ENCODE measurements around the gene JARID2.
"Not testable (repeated sequence)": the region's sequence is repeated elsewhere in the genome, so short reads cannot be mapped to it uniquely, and the experiment has no call there.

Gene JARID2

DNA sequence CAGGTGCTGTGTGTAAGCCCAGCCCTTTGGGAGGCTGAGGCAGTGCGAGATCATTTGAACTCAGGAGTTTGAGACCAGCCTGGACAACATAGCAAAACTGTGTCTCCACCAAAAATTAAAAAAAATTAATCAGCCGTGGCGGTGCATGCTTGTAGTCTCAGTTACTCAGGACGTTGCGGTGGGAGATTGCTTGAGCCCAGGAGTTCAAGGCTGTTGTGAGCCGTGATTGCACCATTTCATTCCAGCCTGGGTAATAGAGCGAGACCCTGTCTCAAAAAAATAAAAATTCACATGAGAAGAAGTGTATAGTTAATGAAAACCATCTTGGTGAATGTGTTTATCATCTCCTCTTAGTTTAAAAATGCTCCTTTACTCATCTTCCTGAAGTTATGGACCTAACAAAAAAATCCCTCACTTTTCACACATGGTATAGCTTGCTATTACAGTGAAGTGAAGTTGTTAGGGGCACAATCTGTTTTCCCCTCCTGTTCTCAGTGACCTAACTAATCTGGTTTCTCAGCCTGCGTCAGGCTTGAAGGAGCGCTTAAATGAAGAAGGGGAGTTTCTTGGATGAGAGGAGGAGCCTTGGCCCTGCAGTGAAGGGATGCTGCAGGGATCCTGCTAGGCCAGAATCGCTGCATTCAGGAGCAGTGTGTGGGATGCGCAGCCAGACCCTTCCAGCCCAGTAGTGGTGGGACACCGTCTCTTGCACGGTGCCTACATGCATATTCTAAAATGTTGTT lies 45.3 kb downstream of the JARID2 start:
- DNase-seq, result no peak

DNA sequence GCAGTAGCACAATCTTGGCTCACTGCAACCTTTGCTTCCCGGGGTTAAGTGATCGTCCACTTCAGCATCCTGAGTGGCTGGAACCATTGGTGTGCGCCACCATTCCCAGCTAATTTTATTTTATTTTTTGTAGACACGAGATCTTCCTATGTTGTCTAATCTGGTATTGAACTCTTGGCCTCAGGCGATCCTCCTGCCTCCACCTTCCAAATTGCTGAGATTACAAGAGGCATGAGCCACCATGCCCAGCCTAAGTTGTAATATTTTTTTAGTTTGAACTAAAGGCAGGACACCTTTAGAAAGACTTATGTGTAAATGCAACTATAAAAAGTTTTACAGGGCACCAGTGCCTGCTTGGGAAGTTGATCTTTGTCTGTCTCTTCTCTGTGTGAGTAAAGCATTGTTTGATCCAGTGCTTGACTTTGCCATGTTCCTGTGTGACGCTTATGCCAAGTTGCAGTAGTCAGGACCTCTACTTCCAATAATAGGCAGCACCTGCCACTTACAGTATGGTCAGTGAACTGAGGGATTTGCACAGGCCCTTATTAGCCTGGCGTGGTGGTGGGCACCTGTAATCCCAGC lies 46.9 kb downstream of the JARID2 start:
- DNase-seq, result no peak

- no peak for DNase-seq
Observed at GRCh38 chr6:15293674-15294073, 47.8 kb downstream of the JARID2 start.

- DNase-seq, result no peak
Observed at GRCh38 chr6:15294504-15294903, 48.6 kb downstream of the JARID2 start.

- DNase-seq, result no peak
Observed at GRCh38 chr6:15296249-15296648, 50.4 kb downstream of the JARID2 start.

DNA sequence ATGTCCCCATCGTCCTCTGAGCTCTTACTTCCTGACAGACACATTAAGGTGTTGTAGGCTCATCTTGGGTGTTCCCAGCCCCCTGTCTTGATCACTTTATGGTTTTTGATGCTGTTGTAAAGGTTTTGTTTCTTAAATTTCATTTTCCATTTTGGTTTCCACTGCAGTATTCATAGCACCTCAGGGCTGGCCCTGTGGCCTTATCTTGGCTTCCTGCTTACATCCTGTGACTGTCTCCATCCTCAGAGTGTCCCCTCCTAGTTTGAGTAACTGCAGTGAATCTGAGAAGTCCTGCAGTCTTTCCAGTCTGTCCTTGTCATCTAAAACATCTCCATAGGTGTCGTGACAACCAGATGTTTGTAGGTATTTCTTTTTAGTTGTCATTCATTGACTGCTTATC lies 50.9 kb downstream of the JARID2 start:
- DNase-seq, result no peak

- not testable (repeated sequence) for DNase-seq
Observed at GRCh38 chr6:15297167-15297566, 51.3 kb downstream of the JARID2 start.

DNA sequence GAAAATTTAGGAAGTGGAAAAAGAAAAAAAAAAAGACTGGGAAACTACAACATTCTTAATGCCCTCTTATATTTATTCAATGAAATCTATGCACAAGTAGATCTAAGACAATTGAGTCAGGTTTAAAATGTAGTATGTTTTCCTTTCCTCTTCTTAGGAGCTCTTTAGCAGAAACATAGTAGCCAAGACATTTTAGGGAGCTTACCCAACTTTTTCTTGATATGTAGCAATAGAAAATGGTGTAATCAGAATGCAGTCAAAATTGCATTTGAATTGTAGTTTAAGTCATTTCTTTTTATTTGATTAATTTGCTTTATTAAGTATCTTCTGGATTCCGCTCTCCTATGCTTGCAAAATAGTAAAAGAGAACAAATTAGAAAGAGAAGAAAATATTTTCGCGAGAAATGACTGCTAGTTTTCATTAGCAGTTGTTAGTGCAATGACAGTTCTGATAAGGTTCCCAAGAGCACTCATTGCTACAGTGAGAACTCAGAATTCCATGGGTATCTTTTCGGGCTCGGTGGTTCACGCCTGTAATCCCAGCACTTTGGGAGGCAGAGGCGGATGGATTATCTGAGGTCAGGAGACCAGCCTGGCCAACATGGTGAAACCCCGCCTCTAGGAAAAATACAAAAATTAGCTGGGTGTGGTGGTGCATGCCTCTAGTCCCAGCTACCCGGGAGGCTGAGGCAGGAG lies 52.2 kb downstream of the JARID2 start:
- DNase-seq, result no peak

GRCh38 chr6:15299430-15300131 lies 53.7 kb downstream of the JARID2 start:
- no peak for DNase-seq

DNA sequence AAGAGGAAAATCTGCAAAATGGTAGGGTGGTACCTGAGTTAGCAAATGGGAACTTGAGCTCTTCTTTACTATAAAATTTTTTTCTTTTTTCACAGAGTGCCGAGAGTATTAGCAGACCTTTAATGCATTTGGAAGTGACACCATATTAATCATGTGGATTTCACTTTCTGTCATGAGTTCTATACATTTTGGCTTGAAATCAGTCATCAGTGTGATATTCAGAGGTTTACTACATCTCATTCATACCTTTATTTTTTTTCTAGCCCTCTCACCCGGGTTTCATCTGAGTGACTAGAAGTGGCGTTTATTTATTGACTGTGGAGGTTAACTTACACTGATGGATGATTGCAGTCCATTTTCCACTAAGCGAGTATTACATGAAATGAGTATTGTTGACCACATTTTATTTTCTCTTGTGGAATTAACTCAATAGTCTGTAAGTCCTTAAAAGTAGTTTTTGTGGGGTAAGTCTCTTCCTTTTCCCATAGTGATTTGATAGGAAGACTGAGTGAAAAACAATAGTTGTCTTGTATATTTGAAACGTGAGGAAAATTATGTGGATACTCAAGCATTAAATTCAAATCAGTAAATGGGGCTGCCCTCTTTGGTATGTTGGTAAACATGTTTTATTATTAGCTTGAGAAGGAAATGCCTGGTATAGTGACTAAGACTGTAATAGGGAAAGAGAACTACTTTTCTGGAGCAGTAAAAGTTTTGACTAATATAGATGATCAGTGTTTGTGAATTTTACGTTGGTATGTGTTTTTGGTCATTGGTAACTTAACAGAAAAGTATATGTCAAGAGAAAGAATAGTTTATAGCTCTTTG lies 55.5 kb downstream of the JARID2 start:
- DNase-seq, result no peak

DNA sequence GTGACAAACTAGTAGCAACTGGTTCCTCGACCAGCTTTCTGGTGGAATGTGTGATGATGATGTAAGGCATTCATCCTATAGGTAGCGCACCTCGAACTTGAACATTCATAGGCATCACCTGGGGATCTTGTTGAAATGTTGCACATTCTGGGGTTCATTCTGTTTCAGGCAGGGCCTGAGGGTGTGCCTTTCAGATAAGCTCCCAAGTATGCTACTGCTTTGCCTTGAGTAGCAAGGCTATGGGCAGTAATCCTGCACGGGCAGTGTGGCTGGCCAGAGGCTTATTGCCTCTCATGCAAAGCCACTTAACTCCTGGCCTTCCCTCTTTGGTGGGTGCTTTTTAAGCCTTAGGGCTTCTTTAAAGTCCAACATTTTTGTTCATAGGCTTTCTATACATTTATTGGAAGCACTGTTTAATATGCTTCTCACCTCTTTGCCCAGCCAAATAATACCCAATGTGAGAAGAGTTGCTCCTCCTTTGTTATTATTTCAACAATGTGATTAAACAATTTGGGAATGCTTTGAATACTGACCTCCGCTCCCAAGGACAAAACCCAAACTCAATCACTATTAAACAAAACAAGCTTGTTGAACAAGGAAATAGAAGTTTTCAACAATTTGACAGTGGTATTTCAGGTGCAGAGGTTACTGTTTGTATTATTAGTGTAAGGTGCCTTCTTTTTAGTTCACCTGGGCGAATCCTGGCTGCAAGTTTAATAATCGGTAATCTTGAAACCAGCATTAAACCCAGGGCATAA lies 57.5 kb downstream of the JARID2 start:
- DNase-seq, result no peak

DNA sequence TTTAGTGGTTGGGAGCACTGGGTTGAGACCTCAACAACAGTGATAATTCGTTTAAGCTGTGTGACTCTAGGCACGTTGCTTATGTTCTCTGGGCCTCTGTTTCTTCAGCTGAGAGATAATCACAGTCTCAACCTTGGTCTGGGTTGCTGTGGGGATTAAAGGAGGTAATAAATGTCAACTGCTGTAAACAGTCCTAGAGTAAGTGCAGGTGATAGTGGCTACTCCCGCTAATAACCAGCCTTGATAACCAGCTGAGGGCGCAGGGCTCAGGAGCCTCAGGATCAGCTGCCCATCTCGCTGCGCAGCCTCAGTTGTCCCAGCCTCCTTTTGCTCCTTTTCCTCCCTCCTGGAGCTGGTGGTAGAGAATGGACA lies 58.0 kb downstream of the JARID2 start:
- no peak for DNase-seq

DNA sequence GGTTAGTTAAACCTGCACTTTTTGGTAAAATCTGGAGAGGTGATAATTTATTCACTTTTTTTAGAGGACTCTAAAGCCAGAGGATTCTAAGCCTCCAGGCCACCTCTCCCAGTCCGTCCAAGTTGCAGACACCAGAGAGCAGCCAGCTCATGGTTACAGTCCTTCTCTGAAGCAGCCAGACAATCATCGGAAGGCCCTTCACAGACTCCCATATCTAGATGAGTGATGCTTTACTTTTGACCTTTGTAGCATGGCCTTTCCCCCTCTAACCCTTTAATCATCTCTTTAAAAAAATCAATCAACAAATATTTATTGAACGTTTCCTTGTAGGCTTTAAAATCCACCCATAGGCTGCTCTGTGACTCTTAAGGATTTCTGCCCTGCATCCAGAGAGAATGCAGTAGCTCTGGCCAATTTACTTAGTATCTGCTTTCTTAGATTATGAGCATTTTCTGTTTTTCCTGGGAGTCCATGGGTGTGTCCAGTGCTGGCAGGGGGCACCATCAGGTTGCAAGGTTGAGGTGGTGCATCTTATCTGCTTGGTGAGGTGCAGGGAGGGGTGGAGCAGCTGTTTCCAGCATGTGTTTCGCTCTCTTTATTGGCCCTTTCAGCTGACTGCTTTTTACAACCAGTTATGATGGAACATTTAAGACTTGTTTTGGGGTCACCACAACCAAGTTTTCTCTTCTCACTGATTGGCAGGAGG lies 58.6 kb downstream of the JARID2 start:
- DNase-seq, result no peak

DNA sequence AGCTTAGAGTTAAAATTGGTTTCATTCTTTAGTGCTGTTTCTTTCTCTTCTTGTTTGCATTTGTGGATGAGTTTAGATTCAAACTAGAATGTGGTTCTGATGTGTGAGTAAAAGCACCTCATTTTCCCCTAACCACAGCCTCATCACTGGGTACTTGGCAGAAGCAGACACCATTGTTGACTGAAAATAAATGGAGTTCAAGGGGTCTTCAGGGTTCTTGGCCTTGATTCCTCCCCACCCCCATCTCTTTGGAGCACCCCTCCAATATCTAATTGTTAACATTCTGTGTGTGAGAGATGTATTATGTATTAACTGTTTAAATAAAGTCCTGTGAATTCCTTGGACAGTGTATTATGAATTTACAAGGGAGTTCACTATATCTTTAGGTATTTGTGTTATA lies 59.6 kb downstream of the JARID2 start:
- DNase-seq, result no peak

DNA sequence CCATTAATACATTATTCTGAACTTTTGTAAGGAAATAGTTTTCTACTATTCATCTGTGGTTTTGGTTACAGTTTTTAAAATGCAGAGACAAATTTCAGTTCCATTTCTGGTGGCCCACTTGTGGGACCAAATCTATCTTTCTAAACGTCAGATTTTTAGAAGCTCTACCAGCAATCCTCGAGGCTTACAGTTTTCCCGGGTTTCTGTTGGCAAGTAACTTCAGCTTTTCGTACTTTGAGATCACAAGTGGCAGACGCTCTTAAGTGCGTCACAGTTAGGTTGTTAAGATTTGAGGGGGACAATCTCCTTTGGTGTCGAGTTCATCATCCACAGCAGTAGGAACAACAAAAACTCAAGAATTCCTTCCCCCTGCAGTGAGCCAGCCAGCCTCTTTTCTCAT lies 60.0 kb downstream of the JARID2 start:
- no peak for DNase-seq

DNA sequence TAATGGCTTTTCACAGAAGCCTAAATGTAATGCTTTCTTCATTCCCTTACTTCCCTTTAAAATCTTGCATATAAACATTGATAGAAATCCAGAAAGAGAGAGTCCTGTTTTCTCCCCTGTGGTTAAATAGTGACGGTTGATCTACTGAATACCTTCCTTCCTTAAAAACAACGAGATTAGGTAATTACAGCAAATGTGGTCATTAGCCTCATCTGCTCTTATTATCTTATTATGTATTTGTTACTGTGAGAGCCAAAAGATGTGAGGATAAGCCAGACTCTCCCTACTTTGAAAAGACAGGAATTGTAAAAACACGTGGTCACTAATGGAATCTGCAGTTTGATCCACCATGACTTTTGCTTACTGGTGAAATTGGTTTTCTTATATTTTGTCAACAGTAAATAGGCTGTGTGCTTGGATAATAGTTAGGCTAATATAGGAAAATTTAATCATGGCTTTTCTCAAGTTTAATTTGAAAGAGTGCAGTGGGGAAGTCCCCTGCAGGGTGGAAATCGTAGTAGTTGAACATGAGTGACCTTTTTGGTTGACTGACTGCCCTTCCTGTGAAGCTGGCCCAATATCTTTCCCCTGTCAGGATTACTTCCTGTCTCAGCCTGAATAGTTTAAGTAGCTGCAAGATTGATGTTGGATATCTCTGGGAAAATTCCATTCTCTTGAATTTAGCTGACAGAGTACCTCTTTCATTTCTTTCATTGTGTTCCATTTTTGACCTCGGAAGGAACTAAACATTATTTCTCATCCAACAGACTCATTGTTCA lies 62.8 kb downstream of the JARID2 start:
- no peak for DNase-seq

DNA sequence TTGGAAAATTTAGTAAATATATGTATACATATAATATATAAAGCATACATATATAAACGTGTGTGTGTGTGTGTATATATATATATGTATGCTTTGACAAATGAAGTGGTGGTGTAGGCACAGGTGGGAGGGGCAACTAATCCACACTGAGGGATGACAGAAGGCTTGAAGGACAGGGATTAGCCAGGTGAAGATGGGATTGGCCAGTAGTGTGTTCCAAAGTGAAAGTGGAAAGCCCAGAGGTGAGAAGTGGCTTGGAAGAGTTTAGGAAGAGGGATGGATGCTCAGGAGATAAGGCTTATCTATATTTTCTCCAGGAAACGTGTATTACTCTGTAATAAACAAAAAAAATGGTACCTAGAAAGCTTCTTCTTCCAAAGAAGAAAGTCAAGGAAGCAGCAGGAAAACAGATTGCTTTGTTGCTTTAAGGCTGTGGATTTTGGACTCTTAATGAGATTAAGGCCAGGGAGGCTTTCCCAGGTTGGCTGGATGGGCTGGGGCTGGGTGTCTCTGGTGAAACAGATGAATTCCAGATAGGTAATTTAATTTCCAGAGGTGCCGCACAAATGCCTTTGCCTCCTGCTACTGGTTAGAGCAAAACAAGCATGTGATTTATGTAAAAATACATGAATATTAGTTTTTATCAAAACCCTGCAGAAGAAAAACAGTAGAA lies 63.9 kb downstream of the JARID2 start:
- no peak for DNase-seq

GRCh38 chr6:15310680-15311079 lies 64.8 kb downstream of the JARID2 start:
- no peak for DNase-seq

GRCh38 chr6:15312500-15312899 lies 66.6 kb downstream of the JARID2 start:
- no peak for DNase-seq

DNA sequence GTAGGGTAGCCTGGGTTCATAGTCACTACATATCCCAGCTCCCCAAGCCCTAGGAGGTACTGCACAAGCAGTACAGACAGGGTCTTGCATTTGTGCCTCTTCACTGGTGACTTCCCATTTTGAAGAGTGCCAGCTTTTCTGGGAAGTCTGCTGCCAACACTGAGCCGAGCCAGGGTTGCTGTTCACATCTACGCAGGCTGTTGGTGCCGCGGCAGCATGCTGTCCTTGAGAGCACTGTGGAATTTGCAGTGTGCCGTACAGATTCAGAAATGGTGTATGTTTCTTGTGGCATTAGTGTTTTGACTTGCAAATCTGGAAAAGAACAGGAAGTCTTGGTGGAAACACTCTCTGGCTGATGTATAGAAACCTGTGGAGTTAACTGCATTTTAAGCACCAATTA lies 67.5 kb downstream of the JARID2 start:
- DNase-seq, result no peak
